Measurements from ENCODE around the gene APOL3. TPM values are rescaled to one million over a fixed set of nuclear protein-coding genes. Genes with fewer than 3 reads are reported as not detected.

The APOL3 gene
- total RNA-seq, 1 experiment from 2014 or later = 3.2 TPM

GRCh38 chr22:36156515-36157419, 3.8 kb downstream of the APOL3 start:
- in situ Hi-C loops (cut with HindIII; ENCODE audit: low pct_unique_long_range_greater_than_20kb, low sequenced_read_pairs) (no loop called here), intact Hi-C loops (cut with micrococcal nuclease; ENCODE audit: unreplicated experiment) (no loop called here)
- ChIA-PET CTCF (interaction anchor here (1.0 kb wide), 1 partner anchor 23 kb away, joined by 3 read pairs; no protein-coding TSS in a partner anchor), POLR2A (no interaction called here)
- H3K27ac ChIP-seq (ENCODE audit: low read length) = peak overlapping the region; percentile 86
- DNase-seq (ENCODE audit: low read depth, low spot score) = peak; percentile 32
- H3K9me3 ChIP-seq (ENCODE audit: control insufficient read depth, insufficient read depth, low read depth, low read length) = no peaks in the 10 kb centered on the region
- ATAC-seq = peak; percentile 83
- H3K4me1 ChIP-seq (ENCODE audit: control insufficient read depth, insufficient read depth, low read length) = peaks cover 9% of the 10 kb centered on the region
- TF ChIP-seq POLR2AphosphoS5 (IDR thresholded peaks at IDR 0.05; ENCODE audit: low read depth, low read length) (no peak), CTCF (IDR thresholded peaks at IDR 0.05) (no peak), REST (IDR thresholded peaks at IDR 0.05; ENCODE audit: insufficient read depth in 1 of 2, low read depth in 2 of 2, low read length in 1 of 2) (no peak), TCF7L2 (IDR thresholded peaks at IDR 0.05; ENCODE audit: low read depth, low read length) (no peak), SIN3A (IDR thresholded peaks at IDR 0.05; ENCODE audit: borderline replicate concordance, insufficient read depth, low read depth, low read length) (no peak)
- H3K4me3 ChIP-seq (ENCODE audit: low read depth in 2 of 2, low read length in 2 of 2) = peak overlapping the region; percentile 28 to 56
- no peaks in the 10 kb centered on the region for H3K36me3 ChIP-seq (ENCODE audit: control insufficient read depth, insufficient read depth, low read length)
- no TSS peak for BruUV-seq (replicated peaks)
- H3K27me3 ChIP-seq (ENCODE audit: control insufficient read depth, insufficient read depth, low read length) = no peaks in the 10 kb centered on the region

DNA sequence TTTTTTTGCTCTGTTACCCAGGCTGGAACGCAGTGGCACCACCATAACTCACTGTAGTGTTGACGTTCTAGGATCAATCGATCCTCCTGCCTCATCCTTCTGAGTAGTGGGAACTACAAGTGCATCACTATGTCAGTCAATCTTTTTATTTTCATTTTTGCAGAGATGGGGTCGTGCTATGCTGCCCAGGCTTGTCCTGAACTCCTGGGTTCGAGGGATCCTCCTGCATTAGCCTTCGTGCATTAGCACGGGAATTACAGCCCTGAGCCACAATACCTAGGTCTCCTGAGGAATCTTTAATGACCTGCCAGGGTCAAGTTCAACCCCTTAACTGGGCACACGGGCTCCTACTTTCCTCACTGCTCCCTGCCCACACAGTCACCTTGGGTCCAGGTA, 4.4 kb downstream of the APOL3 start:
- DNase-seq (ENCODE audit: low read depth, low spot score) (no peak), ATAC-seq (no peak)
- Histone ChIP-seq H3K4me1 (ENCODE audit: control insufficient read depth, insufficient read depth, low read length) (peaks cover 7% of the 10 kb centered on the region), H3K27me3 (ENCODE audit: control insufficient read depth, insufficient read depth, low read length) (no peaks in the 10 kb centered on the region), H3K4me3 (ENCODE audit: low read depth in 2 of 2, low read length in 2 of 2) (peak overlapping the region in 1 of 2 experiments; percentile 56; a peak in 2 of 4 replicates), H3K36me3 (ENCODE audit: control insufficient read depth, insufficient read depth, low read length) (no peaks in the 10 kb centered on the region), H3K9me3 (ENCODE audit: control insufficient read depth, insufficient read depth, low read depth, low read length) (no peaks in the 10 kb centered on the region), H3K27ac (ENCODE audit: low read length) (no peak overlapping the region)
- TF ChIP-seq SIN3A (IDR thresholded peaks at IDR 0.05; ENCODE audit: borderline replicate concordance, insufficient read depth, low read depth, low read length) = no peak
- no peak for TF ChIP-seq TCF7L2 (IDR thresholded peaks at IDR 0.05; ENCODE audit: low read depth, low read length)
- TF ChIP-seq CTCF (IDR thresholded peaks at IDR 0.05) = no peak
- no peak for TF ChIP-seq REST (IDR thresholded peaks at IDR 0.05; ENCODE audit: insufficient read depth in 1 of 2, low read depth in 2 of 2, low read length in 1 of 2)
- no peak for TF ChIP-seq POLR2AphosphoS5 (IDR thresholded peaks at IDR 0.05; ENCODE audit: low read depth, low read length)
- ChIA-PET POLR2A (no interaction called here), CTCF (interaction anchor here (0.6 to 1.0 kb wide), 2 partner anchors 13 to 24 kb away, joined by 3 to 4 read pairs; no protein-coding TSS in a partner anchor)
- in situ Hi-C loops (cut with HindIII; ENCODE audit: low pct_unique_long_range_greater_than_20kb, low sequenced_read_pairs) (no loop called here), intact Hi-C loops (cut with micrococcal nuclease; ENCODE audit: unreplicated experiment) (no loop called here)
- no TSS peak for BruUV-seq (replicated peaks)
